ENCODE results near the gene TMEM18. TPM values are rescaled to one million over a fixed set of nuclear protein-coding genes. Genes with fewer than 3 reads are reported as not detected.

TMEM18 gene
- total and polyA plus RNA-seq, 2 of the 13 experiments (the other 11 are each of a cell fraction or from before 2014, with no cell fraction given), result 45.9 to 49.4 TPM

DNA sequence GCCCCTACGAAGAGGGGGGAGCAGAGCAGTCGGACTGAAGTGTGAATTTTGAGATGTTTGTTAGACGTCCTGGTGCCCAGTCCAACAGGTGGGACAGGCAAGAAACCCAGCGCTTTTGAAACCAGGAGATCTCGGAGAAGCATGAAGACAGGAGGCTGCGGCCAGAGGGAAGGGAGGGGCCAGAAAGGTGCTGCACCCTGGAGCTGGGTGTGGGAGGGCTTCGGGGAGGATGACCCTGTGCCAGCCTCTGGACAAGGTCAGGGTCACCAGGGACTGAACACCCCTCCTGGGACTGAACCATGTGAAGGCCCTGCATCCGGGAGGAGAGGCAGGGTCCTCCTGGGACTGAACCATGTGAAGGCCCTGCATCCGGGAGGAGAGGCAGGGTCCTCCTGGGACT, 6.1 kb downstream of the TMEM18 start:
- no peak for FAIRE-seq
- no TSS peak for BruUV-seq (replicated peaks)
- peaks cover 36 to 73% of the 10 kb centered on the region in 2 experiments for H3K36me3 ChIP-seq (replicated peaks in 1 of 2; ENCODE audit: control insufficient read depth in 1 of 2, insufficient read depth in 2 of 2, low read length in 2 of 2)
- TF ChIP-seq ZNF232 (CRISPR knock-in tag; IDR thresholded peaks at IDR 0.05; ENCODE audit: borderline replicate concordance), result no peak
- TF ChIP-seq ZIK1 (CRISPR knock-in tag; IDR thresholded peaks at IDR 0.05; ENCODE audit: borderline replicate concordance, low read depth), result no peak
- no peak for TF ChIP-seq SOX5 (CRISPR knock-in tag; IDR thresholded peaks at IDR 0.05; ENCODE audit: borderline replicate concordance)
- TF ChIP-seq ZNF138 (CRISPR knock-in tag; IDR thresholded peaks at IDR 0.05; ENCODE audit: low read depth), result no peak
- no peak for TF ChIP-seq MEF2D (CRISPR knock-in tag; IDR thresholded peaks at IDR 0.05)
- TF ChIP-seq ISX (CRISPR knock-in tag; conservative IDR thresholded peaks at IDR 0.05), result no peak
- TF ChIP-seq ZNF260 (CRISPR knock-in tag; IDR thresholded peaks at IDR 0.05; ENCODE audit: borderline replicate concordance, low read depth), result no peak
- no peak for TF ChIP-seq CREM (IDR thresholded peaks at IDR 0.05)
- TF ChIP-seq CREM (CRISPR knock-in tag; IDR thresholded peaks at IDR 0.05), result no peak
- TF ChIP-seq MXI1 (IDR thresholded peaks at IDR 0.05; ENCODE audit: borderline replicate concordance, low read depth, low read length), result no peak
- no peak for TF ChIP-seq NFRKB (IDR thresholded peaks at IDR 0.05)
- TF ChIP-seq, protein P1, sequence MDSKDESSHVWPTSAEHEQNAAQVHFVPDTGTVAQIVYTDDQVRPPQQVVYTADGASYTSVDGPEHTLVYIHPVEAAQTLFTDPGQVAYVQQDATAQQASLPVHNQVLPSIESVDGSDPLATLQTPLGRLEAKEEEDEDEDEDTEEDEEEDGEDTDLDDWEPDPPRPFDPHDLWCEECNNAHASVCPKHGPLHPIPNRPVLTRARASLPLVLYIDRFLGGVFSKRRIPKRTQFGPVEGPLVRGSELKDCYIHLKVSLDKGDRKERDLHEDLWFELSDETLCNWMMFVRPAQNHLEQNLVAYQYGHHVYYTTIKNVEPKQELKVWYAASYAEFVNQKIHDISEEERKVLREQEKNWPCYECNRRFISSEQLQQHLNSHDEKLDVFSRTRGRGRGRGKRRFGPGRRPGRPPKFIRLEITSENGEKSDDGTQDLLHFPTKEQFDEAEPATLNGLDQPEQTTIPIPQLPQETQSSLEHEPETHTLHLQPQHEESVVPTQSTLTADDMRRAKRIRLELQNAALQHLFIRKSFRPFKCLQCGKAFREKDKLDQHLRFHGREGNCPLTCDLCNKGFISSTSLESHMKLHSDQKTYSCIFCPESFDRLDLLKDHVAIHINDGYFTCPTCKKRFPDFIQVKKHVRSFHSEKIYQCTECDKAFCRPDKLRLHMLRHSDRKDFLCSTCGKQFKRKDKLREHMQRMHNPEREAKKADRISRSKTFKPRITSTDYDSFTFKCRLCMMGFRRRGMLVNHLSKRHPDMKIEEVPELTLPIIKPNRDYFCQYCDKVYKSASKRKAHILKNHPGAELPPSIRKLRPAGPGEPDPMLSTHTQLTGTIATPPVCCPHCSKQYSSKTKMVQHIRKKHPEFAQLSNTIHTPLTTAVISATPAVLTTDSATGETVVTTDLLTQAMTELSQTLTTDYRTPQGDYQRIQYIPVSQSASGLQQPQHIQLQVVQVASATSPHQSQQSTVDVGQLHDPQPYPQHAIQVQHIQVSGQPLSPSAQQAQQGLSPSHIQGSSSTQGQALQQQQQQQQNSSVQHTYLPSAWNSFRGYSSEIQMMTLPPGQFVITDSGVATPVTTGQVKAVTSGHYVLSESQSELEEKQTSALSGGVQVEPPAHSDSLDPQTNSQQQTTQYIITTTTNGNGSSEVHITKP (CRISPR knock-in tag; IDR thresholded peaks at IDR 0.05; ENCODE audit: low read depth), result no peak
- TF ChIP-seq, protein P2, sequence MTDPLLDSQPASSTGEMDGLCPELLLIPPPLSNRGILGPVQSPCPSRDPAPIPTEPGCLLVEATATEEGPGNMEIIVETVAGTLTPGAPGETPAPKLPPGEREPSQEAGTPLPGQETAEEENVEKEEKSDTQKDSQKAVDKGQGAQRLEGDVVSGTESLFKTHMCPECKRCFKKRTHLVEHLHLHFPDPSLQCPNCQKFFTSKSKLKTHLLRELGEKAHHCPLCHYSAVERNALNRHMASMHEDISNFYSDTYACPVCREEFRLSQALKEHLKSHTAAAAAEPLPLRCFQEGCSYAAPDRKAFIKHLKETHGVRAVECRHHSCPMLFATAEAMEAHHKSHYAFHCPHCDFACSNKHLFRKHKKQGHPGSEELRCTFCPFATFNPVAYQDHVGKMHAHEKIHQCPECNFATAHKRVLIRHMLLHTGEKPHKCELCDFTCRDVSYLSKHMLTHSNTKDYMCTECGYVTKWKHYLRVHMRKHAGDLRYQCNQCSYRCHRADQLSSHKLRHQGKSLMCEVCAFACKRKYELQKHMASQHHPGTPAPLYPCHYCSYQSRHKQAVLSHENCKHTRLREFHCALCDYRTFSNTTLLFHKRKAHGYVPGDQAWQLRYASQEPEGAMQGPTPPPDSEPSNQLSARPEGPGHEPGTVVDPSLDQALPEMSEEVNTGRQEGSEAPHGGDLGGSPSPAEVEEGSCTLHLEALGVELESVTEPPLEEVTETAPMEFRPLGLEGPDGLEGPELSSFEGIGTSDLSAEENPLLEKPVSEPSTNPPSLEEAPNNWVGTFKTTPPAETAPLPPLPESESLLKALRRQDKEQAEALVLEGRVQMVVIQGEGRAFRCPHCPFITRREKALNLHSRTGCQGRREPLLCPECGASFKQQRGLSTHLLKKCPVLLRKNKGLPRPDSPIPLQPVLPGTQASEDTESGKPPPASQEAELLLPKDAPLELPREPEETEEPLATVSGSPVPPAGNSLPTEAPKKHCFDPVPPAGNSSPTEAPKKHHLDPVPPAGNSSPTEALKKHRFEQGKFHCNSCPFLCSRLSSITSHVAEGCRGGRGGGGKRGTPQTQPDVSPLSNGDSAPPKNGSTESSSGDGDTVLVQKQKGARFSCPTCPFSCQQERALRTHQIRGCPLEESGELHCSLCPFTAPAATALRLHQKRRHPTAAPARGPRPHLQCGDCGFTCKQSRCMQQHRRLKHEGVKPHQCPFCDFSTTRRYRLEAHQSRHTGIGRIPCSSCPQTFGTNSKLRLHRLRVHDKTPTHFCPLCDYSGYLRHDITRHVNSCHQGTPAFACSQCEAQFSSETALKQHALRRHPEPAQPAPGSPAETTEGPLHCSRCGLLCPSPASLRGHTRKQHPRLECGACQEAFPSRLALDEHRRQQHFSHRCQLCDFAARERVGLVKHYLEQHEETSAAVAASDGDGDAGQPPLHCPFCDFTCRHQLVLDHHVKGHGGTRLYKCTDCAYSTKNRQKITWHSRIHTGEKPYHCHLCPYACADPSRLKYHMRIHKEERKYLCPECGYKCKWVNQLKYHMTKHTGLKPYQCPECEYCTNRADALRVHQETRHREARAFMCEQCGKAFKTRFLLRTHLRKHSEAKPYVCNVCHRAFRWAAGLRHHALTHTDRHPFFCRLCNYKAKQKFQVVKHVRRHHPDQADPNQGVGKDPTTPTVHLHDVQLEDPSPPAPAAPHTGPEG (CRISPR knock-in tag; IDR thresholded peaks at IDR 0.05), result no peak
- TF ChIP-seq THYN1 (CRISPR knock-in tag; IDR thresholded peaks at IDR 0.05; ENCODE audit: borderline replicate concordance, low read depth), result no peak
- TF ChIP-seq, protein P3, sequence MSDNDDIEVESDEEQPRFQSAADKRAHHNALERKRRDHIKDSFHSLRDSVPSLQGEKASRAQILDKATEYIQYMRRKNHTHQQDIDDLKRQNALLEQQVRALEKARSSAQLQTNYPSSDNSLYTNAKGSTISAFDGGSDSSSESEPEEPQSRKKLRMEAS (IDR thresholded peaks at IDR 0.05), result no peak
- no peak for TF ChIP-seq SRSF9 (IDR thresholded peaks at IDR 0.05; ENCODE audit: borderline replicate concordance, insufficient read depth, low read depth, low read length, poor library complexity, severe bottlenecking)
- TF ChIP-seq ZNF124 (CRISPR knock-in tag; IDR thresholded peaks at IDR 0.05), result no peak
- no peak for TF ChIP-seq JUND (CRISPR knock-in tag; IDR thresholded peaks at IDR 0.05)

More for the DNA sequence above, 6.1 kb downstream of the TMEM18 start:
- Histone ChIP-seq H3K9me3 (ENCODE audit: low read length) (no peaks in the 10 kb centered on the region), H3K4me2 (ENCODE audit: low read depth, low read length) (no peak overlapping the region), H3K4me3 (replicated peaks in 1 of 3; ENCODE audit: insufficient read depth in 1 of 3, low read depth in 2 of 3, low read length in 3 of 3) (no peak overlapping the region), H3K4me1 (ENCODE audit: insufficient read depth, low read length) (peaks cover 14% of the 10 kb centered on the region), H3K79me2 (ENCODE audit: insufficient read depth, low read length) (peaks cover 30% of the 10 kb centered on the region), H3K27ac (ENCODE audit: extremely low read length, insufficient read depth, low read length) (no peak overlapping the region), H3K27me3 (ENCODE audit: control insufficient read depth in 1 of 2, insufficient read depth in 2 of 2, low read length in 2 of 2) (no peaks in the 10 kb centered on the region), H2AFZ (ENCODE audit: low read length) (no peak overlapping the region), H3K9ac (ENCODE audit: insufficient read depth, low read depth, low read length) (no peak overlapping the region), H4K20me1 (ENCODE audit: insufficient read depth, low read length) (no peaks in the 10 kb centered on the region; the same call in 1 of the 2 replicates)
- in situ Hi-C loops (cut with HindIII; ENCODE audit: extremely low pct_ligation_motif_present, low pct_unique_long_range_greater_than_20kb) (no loop called here), intact Hi-C loops (cut with micrococcal nuclease; ENCODE audit: unreplicated experiment) (no loop called here)
- 92% methylated on average over 8 of the region's 9 CpGs for WGBS (ENCODE audit: low lambda C conversion rate)
- DNase-seq (ENCODE audit: low spot score), result no peak
- no peak for ATAC-seq
- ChIA-PET POLR2A (no interaction called here), CTCF (ENCODE audit: low intra/inter-chr PET ratio, low total read pairs) (no interaction called here)

All from HepG2 (cell line).